Measurements from ENCODE around the gene KIRREL3.
"Not testable (repeated sequence)": the region's sequence is repeated elsewhere in the genome, so short reads cannot be mapped to it uniquely, and the experiment has no call there.

Gene KIRREL3

GRCh38 chr11:126391970-126392632 lies 608.5 kb downstream of the KIRREL3 start:
- DNase-seq, result no peak

- no peak for DNase-seq
Measured at GRCh38 chr11:126391286-126391954, 609.1 kb downstream of the KIRREL3 start.

- no peak for DNase-seq
Measured at GRCh38 chr11:126390272-126390867, 610.2 kb downstream of the KIRREL3 start.

GRCh38 chr11:126387857-126388256 lies 612.7 kb downstream of the KIRREL3 start:
- DNase-seq, result no peak

- not testable (repeated sequence) for DNase-seq
Measured at GRCh38 chr11:126386729-126387071, 613.9 kb downstream of the KIRREL3 start.

- no peak for DNase-seq
Measured at GRCh38 chr11:126385991-126386728, 614.4 kb downstream of the KIRREL3 start.

- no peak for DNase-seq
Measured at GRCh38 chr11:126384449-126385070, 616.0 kb downstream of the KIRREL3 start.

GRCh38 chr11:126383339-126384335 lies 616.9 kb downstream of the KIRREL3 start:
- no peak for DNase-seq

- not testable (repeated sequence) for DNase-seq
Measured at GRCh38 chr11:126382641-126383040, 617.9 kb downstream of the KIRREL3 start.

- DNase-seq, result not testable (repeated sequence)
Measured at GRCh38 chr11:126381960-126382359, 618.6 kb downstream of the KIRREL3 start.

- DNase-seq, result no peak
Measured at GRCh38 chr11:126380909-126381308, 619.7 kb downstream of the KIRREL3 start.

- DNase-seq, result no peak
Measured at GRCh38 chr11:126378763-126379162, 621.8 kb downstream of the KIRREL3 start.

- DNase-seq, result no peak
Measured at GRCh38 chr11:126375726-126376125, 624.8 kb downstream of the KIRREL3 start.

- not testable (repeated sequence) for DNase-seq
Measured at GRCh38 chr11:126374562-126375300, 625.8 kb downstream of the KIRREL3 start.

GRCh38 chr11:126373389-126374066 lies 627.0 kb downstream of the KIRREL3 start:
- not testable (repeated sequence) for DNase-seq
